ENCODE measurements around the gene ATP1B1.

- TF ChIP-seq POLR2A (IDR thresholded peaks at IDR 0.05) (no peak), CTCF (IDR thresholded peaks at IDR 0.05 in 8 of 11, conservative IDR thresholded peaks at IDR 0.05 in 3 of 11) (no peak)
Measured at GRCh38 chr1:169106921-169107602, 572 bp downstream of the ATP1B1 start.

Data from spleen (tissue), 7 donors.